HepG2 (cell line): ENCODE data around the gene FHIT. TPM values are rescaled to one million over a fixed set of nuclear protein-coding genes. Genes with fewer than 3 reads are reported as not detected.

ENCODE experiments used
- ATAC-seq: fragments of 200-7000 bp; cut with Tn5 transposase; 3 replicates; pipeline ENCODE4 v1.9.1; 2020; ENCODE audit warnings: mild to moderate bottlenecking, moderate library complexity
- BruUV-seq: library from RNA; stranded (reverse); fragments of 400-500 nt; replicated peaks from 2 replicates; lab custom pipeline; 2021; lab: Mats Ljungman, UMichigan
- CTCF ChIA-PET: fragments of 300-600 bp; formaldehyde crosslinking; extraction: SDS; loops from one replicate; lab custom pipeline; 2021; ENCODE audit warnings: low total read pairs, inconsistent platforms, low intra/inter-chr PET ratio; lab: Yijun Ruan, JAX
- POLR2A ChIA-PET: fragments of 350-600 bp; sonication (Branson Sonifier 250); formaldehyde crosslinking; loops from one replicate; lab custom pipeline; 2020; ENCODE audit warnings: antibody characterized with exemption, inconsistent platforms; lab: Yijun Ruan, JAX
- DNase-seq: peaks from one replicate; pipeline ENCODE4 v3.0.0-alpha.2; 2015; ENCODE audit warnings: low spot score
- FAIRE-seq: peaks from 3 replicates; lab custom pipeline; 2011; peaks lifted over from hg19 to GRCh38; lab: Jason Lieb, UNC
- H2AFZ ChIP-seq: one replicate; pipeline ENCODE4 v1.6.1; 2011; ENCODE audit warnings: low read length, inconsistent platforms
- H3K27ac ChIP-seq: fragments of 300-600 bp; 3 replicates; pipeline ENCODE4 v1.8.0; 2011; ENCODE audit warnings: mixed run types, mild to moderate bottlenecking, mixed read lengths, low read length, inconsistent platforms; ENCODE audit not compliant: insufficient read depth; ENCODE audit errors: extremely low read length
- H3K27me3 ChIP-seq, 2 experiments: fragments of 200-600 bp in 1 of 2; 2 replicates in 1 of 2; 3 replicates in 1 of 2; pipeline versions ENCODE4 v1.6.0 to v1.8.0; 2011; ENCODE audit warnings: low read length in 2 of 2, mild to moderate bottlenecking in 2 of 2, moderate library complexity in 2 of 2, inconsistent platforms in 1 of 2; ENCODE audit not compliant: insufficient read depth in 2 of 2, control insufficient read depth in 1 of 2
- H3K36me3 ChIP-seq, 2 experiments: fragments of 200-600 bp in 1 of 2; replicated peaks in 1 of 2; 2 replicates in 1 of 2; 3 replicates in 1 of 2; pipeline versions ENCODE4 v1.5.1 to v1.8.0; 2011; ENCODE audit warnings: low read length in 2 of 2, inconsistent platforms in 1 of 2; ENCODE audit not compliant: insufficient read depth in 2 of 2, control insufficient read depth in 1 of 2
- H3K4me1 ChIP-seq: 2 replicates; pipeline ENCODE4 v1.5.1; 2012; ENCODE audit warnings: low read length, inconsistent platforms; ENCODE audit not compliant: insufficient read depth
- H3K4me2 ChIP-seq: 2 replicates; pipeline ENCODE4 v1.6.0; 2011; ENCODE audit warnings: low read depth, low read length, inconsistent platforms
- H3K4me3 ChIP-seq, 3 experiments: fragments of 200-600 bp in 1 of 3; sonication (generic), shearing (Covaris generic) in 1 of 3; replicated peaks in 1 of 3; 2 replicates each; pipeline ENCODE4 v1.5.1; 2011 to 2016; ENCODE audit warnings: low read length in 3 of 3, inconsistent platforms in 2 of 3, low read depth in 2 of 3, mild to moderate bottlenecking in 2 of 3, control low read depth in 1 of 3, mixed read lengths in 1 of 3; ENCODE audit not compliant: insufficient read depth in 1 of 3
- H3K79me2 ChIP-seq: one replicate; pipeline ENCODE4 v1.6.1; 2011; ENCODE audit warnings: low read length, inconsistent platforms; ENCODE audit not compliant: insufficient read depth
- H3K9ac ChIP-seq: 2 replicates; pipeline ENCODE4 v1.6.0; 2011; ENCODE audit warnings: mild to moderate bottlenecking, low read depth, low read length, inconsistent platforms; ENCODE audit not compliant: insufficient read depth
- H3K9me3 ChIP-seq: 2 replicates; pipeline ENCODE4 v1.5.1; 2012; ENCODE audit warnings: mild to moderate bottlenecking, low read length
- H4K20me1 ChIP-seq: 2 replicates; pipeline ENCODE4 v1.6.0; 2011; ENCODE audit warnings: inconsistent platforms, mild to moderate bottlenecking, low read length, moderate library complexity; ENCODE audit not compliant: insufficient read depth
- DPF2 ChIP-seq: sonication (generic); formaldehyde crosslinking; IDR thresholded peaks from 2 replicates; pipeline ENCODE4 v1.4.0; 2020; ENCODE audit warnings: mild to moderate bottlenecking, low read depth, missing genetic modification reagents, borderline replicate concordance
- GATA4 ChIP-seq: sonication (generic); IDR thresholded peaks from 2 replicates; pipeline ENCODE4 v1.6.1; 2016; ENCODE audit warnings: antibody characterized with exemption, low read depth, borderline replicate concordance
- POLR2AphosphoS2 ChIP-seq: IDR thresholded peaks from 2 replicates; pipeline ENCODE4 v1.6.1; 2011; ENCODE audit warnings: low read depth, low read length, improper control_type of control experiment
- PRPF4 ChIP-seq: fragments of 200-400 bp; formaldehyde crosslinking; IDR thresholded peaks from 2 replicates; pipeline ENCODE4 v1.6.1; 2016; ENCODE audit warnings: low read length, low read depth; ENCODE audit not compliant: poor library complexity, severe bottlenecking
- REL ChIP-seq: sonication (generic); formaldehyde crosslinking; conservative IDR thresholded peaks from 2 replicates; pipeline ENCODE4 v1.8.0; 2022; ENCODE audit warnings: mild to moderate bottlenecking, missing genetic modification reagents, moderate library complexity
- REXO4 ChIP-seq: sonication (generic); formaldehyde crosslinking; IDR thresholded peaks from 2 replicates; pipeline ENCODE4 v1.8.0; 2022; ENCODE audit warnings: missing genetic modification reagents, mild to moderate bottlenecking, borderline replicate concordance
- SALL2 ChIP-seq: sonication (generic); formaldehyde crosslinking; IDR thresholded peaks from 2 replicates; pipeline ENCODE4 v1.8.1; 2023; ENCODE audit warnings: mild to moderate bottlenecking, missing genetic modification reagents, inconsistent platforms
- SP5 ChIP-seq: IDR thresholded peaks from 2 replicates; pipeline ENCODE4 v1.6.1; 2016; ENCODE audit warnings: low read depth, borderline replicate concordance
- ZNF501 ChIP-seq: sonication (generic); formaldehyde crosslinking; IDR thresholded peaks from 2 replicates; pipeline ENCODE4 v1.5.1; 2020; ENCODE audit warnings: mild to moderate bottlenecking, moderate library complexity, missing genetic modification reagents
- WGBS: methylation state at CpG from one replicate; pipeline ENCODE4 v1.1.6; 2017; ENCODE audit warnings: low lambda C conversion rate; 5-methylcytosine and 5-hydroxymethylcytosine counted together
- in situ Hi-C: cut with HindIII; loops from 2 replicates; pipeline ENCODE4 v1.10.0; 2017; ENCODE audit warnings: low pct_unique_long_range_greater_than_20kb; ENCODE audit not compliant: extremely low pct_ligation_motif_present
- intact Hi-C: fragments of 100-400 bp; cut with micrococcal nuclease; formaldehyde crosslinking; loops from one replicate; pipeline ENCODE4 v1.10.0; 2022; ENCODE audit not compliant: unreplicated experiment
- polyA plus RNA-seq, 8 experiments: library from polyadenylated mRNA; depleted of rRNA in 3 of 8; stranded (reverse) in 7 of 8; unstranded in 1 of 8; fragments of >200 nt; fragmentation: Illumina TruSeq in 4 of 8; extraction: Trizol in 4 of 8; gene quantifications; 2 replicates each; pipeline versions ENCODE4 v1.2.1 to v1.2.3, GENCODE V29; 2011 to 2016; ENCODE audit warnings: low read depth in 4 of 8, missing spikeins in 1 of 8, mixed read lengths in 1 of 8; ENCODE audit not compliant: insufficient read depth in 1 of 8
- total RNA-seq, 5 experiments: library from RNA; depleted of rRNA; stranded (reverse); fragments of >200 nt; fragmentation: Illumina TruSeq; extraction: Trizol; gene quantifications; 2 replicates each; pipeline ENCODE4 v1.2.3, GENCODE V29; 2016; ENCODE audit warnings: low read depth in 1 of 5
- TF ChIP-seq, protein P1 (sequence below): sonication (generic); formaldehyde crosslinking; IDR thresholded peaks from 2 replicates; pipeline ENCODE4 v1.5.0; 2020; ENCODE audit warnings: mild to moderate bottlenecking, missing genetic modification reagents

The FHIT gene
- total and polyA plus RNA-seq, 2 of the 13 experiments (the other 11 are each of a cell fraction or from before 2014, with no cell fraction given) = 4.0 to 4.6 TPM

DNA sequence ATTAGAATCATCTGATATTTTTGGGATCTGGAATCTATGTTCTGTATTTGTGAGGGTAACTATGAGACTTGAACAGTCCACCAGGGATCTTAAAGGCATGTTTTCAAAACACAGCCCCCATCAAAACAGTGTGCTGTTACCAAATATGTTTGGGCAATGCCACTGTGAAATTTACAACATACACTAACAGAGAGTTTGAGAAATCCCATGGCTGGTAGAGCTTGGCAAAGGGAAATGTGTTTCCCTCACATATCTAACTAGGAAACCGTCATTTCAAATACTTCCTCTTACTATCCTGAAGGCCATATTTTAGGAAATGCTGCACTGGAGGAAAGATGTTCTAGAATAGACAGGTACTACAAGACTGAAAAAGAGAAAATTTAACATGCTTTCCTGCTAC lies 607.4 kb downstream of the FHIT start:
- FAIRE-seq = no peak
- Histone ChIP-seq H3K27ac (no peak overlapping the region), H2AFZ (no peak overlapping the region)

More for the DNA sequence above, 607.4 kb downstream of the FHIT start:
- TF ChIP-seq, protein P1, sequence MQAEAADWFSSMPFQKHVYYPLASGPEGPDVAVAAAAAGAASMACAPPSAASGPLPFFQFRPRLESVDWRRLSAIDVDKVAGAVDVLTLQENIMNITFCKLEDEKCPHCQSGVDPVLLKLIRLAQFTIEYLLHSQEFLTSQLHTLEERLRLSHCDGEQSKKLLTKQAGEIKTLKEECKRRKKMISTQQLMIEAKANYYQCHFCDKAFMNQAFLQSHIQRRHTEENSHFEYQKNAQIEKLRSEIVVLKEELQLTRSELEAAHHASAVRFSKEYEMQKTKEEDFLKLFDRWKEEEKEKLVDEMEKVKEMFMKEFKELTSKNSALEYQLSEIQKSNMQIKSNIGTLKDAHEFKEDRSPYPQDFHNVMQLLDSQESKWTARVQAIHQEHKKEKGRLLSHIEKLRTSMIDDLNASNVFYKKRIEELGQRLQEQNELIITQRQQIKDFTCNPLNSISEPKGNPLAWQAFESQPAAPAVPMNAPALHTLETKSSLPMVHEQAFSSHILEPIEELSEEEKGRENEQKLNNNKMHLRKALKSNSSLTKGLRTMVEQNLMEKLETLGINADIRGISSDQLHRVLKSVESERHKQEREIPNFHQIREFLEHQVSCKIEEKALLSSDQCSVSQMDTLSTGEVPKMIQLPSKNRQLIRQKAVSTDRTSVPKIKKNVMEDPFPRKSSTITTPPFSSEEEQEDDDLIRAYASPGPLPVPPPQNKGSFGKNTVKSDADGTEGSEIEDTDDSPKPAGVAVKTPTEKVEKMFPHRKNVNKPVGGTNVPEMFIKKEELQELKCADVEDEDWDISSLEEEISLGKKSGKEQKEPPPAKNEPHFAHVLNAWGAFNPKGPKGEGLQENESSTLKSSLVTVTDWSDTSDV (CRISPR knock-in tag) = no peak
- TF ChIP-seq REL (CRISPR knock-in tag) (no peak), POLR2AphosphoS2 (no peak), REXO4 (CRISPR knock-in tag) (no peak), SALL2 (CRISPR knock-in tag) (no peak), SP5 (CRISPR knock-in tag) (no peak), ZNF501 (CRISPR knock-in tag) (no peak), GATA4 (no peak), DPF2 (CRISPR knock-in tag) (no peak), PRPF4 (no peak)
- CTCF ChIA-PET = no interaction called here
- no peaks in the 10 kb centered on the region for H3K79me2 ChIP-seq
- H3K36me3 ChIP-seq = no peaks in the 10 kb centered on the region
- no peak overlapping the region for H3K9ac ChIP-seq
- DNase-seq (no peak), ATAC-seq (no peak)
- in situ Hi-C loops = no loop called here
- H4K20me1 ChIP-seq = no peaks in the 10 kb centered on the region
- H3K9me3 ChIP-seq = no peaks in the 10 kb centered on the region; the same call in 1 of the 2 replicates
- POLR2A ChIA-PET = no interaction called here
- intact Hi-C loops = no loop called here
- no TSS peak for BruUV-seq
- 11% methylated on average over 1 of the region's 1 CpG for WGBS
- no peaks in the 10 kb centered on the region for H3K27me3 ChIP-seq
- H3K4me3 ChIP-seq = no peak overlapping the region
- H3K4me2 ChIP-seq = no peak overlapping the region
- no peaks in the 10 kb centered on the region for H3K4me1 ChIP-seq
